ENCODE data around the gene TRDMT1. TPM values are rescaled to one million over a fixed set of nuclear protein-coding genes. Genes with fewer than 3 reads are reported as not detected.

Gene TRDMT1
- total and polyA plus RNA-seq, 4 donors, result 2.5 to 25.9 (median 6.5) TPM

DNA sequence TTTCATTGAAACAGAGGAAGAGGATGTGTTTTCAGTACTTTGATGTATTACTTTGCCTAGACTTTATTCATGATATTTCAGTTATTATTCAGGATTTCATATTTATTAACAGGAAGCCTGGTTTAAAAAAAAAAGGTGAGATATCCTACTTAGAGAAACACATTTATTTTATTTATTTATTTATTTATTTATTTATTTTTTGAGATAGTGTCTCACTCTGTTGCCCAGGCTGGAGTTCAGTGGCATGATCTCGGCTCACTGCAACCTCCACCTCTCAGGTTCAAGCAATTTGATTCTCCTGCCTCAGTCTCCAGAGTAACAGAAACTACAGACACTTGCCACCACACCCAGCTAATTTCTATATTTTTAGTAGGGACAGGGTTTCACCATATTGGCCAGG lies 24.5 kb downstream of the TRDMT1 start:
- DNase-seq, result no peak
- H3K4me3 ChIP-seq, result no peak overlapping the region
- WGBS, 2 donors, result 100% methylated on average over 1 of the region's 1 CpG
- H3K4me1 ChIP-seq (ENCODE audit: control insufficient read depth in 5 of 5, insufficient read depth in 5 of 5, low read length in 5 of 5), result peaks cover 0 to 21% (median 2%) of the 10 kb centered on the region in 5 donors
- H3K27ac ChIP-seq (ENCODE audit: low read depth in 1 of 2, low read length in 1 of 2), result no peak overlapping the region
- no peaks in the 10 kb centered on the region for H3K27me3 ChIP-seq (ENCODE audit: control insufficient read depth in 3 of 3, insufficient read depth in 3 of 3, low read length in 2 of 3)
- ATAC-seq (ENCODE audit: insufficient read depth, low FRiP score), result no peak
- H3K36me3 ChIP-seq (ENCODE audit: control insufficient read depth in 4 of 4, insufficient read depth in 4 of 4, low read length in 4 of 4), result no peaks in the 10 kb centered on the region
- no peak overlapping the region for H3K9ac ChIP-seq (ENCODE audit: insufficient read depth in 1 of 2, low read length in 2 of 2)
- TF ChIP-seq, protein P1, sequence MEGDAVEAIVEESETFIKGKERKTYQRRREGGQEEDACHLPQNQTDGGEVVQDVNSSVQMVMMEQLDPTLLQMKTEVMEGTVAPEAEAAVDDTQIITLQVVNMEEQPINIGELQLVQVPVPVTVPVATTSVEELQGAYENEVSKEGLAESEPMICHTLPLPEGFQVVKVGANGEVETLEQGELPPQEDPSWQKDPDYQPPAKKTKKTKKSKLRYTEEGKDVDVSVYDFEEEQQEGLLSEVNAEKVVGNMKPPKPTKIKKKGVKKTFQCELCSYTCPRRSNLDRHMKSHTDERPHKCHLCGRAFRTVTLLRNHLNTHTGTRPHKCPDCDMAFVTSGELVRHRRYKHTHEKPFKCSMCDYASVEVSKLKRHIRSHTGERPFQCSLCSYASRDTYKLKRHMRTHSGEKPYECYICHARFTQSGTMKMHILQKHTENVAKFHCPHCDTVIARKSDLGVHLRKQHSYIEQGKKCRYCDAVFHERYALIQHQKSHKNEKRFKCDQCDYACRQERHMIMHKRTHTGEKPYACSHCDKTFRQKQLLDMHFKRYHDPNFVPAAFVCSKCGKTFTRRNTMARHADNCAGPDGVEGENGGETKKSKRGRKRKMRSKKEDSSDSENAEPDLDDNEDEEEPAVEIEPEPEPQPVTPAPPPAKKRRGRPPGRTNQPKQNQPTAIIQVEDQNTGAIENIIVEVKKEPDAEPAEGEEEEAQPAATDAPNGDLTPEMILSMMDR (IDR thresholded peaks at IDR 0.05; ENCODE audit: control extremely low read depth, extremely low read depth), result no peak
- no peaks in the 10 kb centered on the region for H3K9me3 ChIP-seq (ENCODE audit: control insufficient read depth in 4 of 4, insufficient read depth in 3 of 4, low read length in 3 of 4)

GRCh38 chr10:17176091-17176490 lies 25.4 kb downstream of the TRDMT1 start:
- Histone ChIP-seq H3K9ac (ENCODE audit: insufficient read depth in 1 of 2, low read length in 2 of 2) (no peak overlapping the region), H3K27ac (ENCODE audit: low read depth in 1 of 2, low read length in 1 of 2) (no peak overlapping the region), H3K4me1 (ENCODE audit: control insufficient read depth in 5 of 5, insufficient read depth in 5 of 5, low read length in 5 of 5) (peaks cover 0 to 27% (median 2%) of the 10 kb centered on the region in 5 donors), H3K4me3 (no peak overlapping the region), H3K27me3 (ENCODE audit: control insufficient read depth in 3 of 3, insufficient read depth in 3 of 3, low read length in 2 of 3) (no peaks in the 10 kb centered on the region), H3K36me3 (ENCODE audit: control insufficient read depth in 4 of 4, insufficient read depth in 4 of 4, low read length in 4 of 4) (no peaks in the 10 kb centered on the region), H3K9me3 (ENCODE audit: control insufficient read depth in 4 of 4, insufficient read depth in 3 of 4, low read length in 3 of 4) (no peaks in the 10 kb centered on the region)
- ATAC-seq (ENCODE audit: insufficient read depth, low FRiP score) (no peak), DNase-seq (peak in 1 of 3 donors; percentile 36)
- TF ChIP-seq, protein P1 (IDR thresholded peaks at IDR 0.05; ENCODE audit: control extremely low read depth, extremely low read depth), result no peak

DNA sequence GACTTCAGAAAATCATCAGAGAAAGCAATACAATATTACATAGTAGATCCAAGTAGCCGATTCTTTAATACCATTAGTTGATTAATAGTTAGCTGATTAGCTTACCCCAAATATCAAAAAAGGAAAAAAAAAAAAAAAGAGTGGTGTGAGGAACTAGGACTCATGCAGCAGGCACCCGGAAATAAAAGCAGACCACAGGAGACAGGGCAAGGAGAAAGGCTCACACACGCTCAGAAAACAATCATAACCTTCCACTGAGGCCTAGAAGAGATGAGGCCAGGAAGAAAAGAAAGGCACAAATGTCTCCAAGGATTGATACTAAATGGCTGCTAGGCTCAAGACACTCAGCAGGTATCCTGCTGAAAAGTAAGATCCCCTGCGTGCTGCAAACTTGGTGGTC lies 25.9 kb downstream of the TRDMT1 start:
- H3K4me3 ChIP-seq, result no peak overlapping the region
- H3K4me1 ChIP-seq (ENCODE audit: control insufficient read depth in 5 of 5, insufficient read depth in 5 of 5, low read length in 5 of 5), result peaks cover 0 to 32% (median 2%) of the 10 kb centered on the region in 5 donors
- H3K9me3 ChIP-seq (ENCODE audit: control insufficient read depth in 4 of 4, insufficient read depth in 3 of 4, low read length in 3 of 4), result no peaks in the 10 kb centered on the region
- H3K36me3 ChIP-seq (ENCODE audit: control insufficient read depth in 4 of 4, insufficient read depth in 4 of 4, low read length in 4 of 4), result no peaks in the 10 kb centered on the region
- TF ChIP-seq, protein P1 (IDR thresholded peaks at IDR 0.05; ENCODE audit: control extremely low read depth, extremely low read depth), result no peak
- H3K27ac ChIP-seq (ENCODE audit: low read depth in 1 of 2, low read length in 1 of 2), result peak overlapping the region in 1 of 2 donors; percentile 15
- 41 to 44% methylated on average over 4 of the region's 4 CpGs for WGBS, 2 donors
- H3K9ac ChIP-seq (ENCODE audit: insufficient read depth in 1 of 2, low read length in 2 of 2), result no peak overlapping the region
- no peaks in the 10 kb centered on the region for H3K27me3 ChIP-seq (ENCODE audit: control insufficient read depth in 3 of 3, insufficient read depth in 3 of 3, low read length in 2 of 3)
- DNase-seq, result no peak
- no peak for ATAC-seq (ENCODE audit: insufficient read depth, low FRiP score)

GRCh38 chr10:17174626-17175025 lies 26.8 kb downstream of the TRDMT1 start:
- TF ChIP-seq, protein P1 (IDR thresholded peaks at IDR 0.05; ENCODE audit: control extremely low read depth, extremely low read depth), result no peak
- DNase-seq (no peak), ATAC-seq (ENCODE audit: insufficient read depth, low FRiP score) (no peak)
- no peak overlapping the region for H3K27ac ChIP-seq (ENCODE audit: low read depth in 1 of 2, low read length in 1 of 2)
- H3K27me3 ChIP-seq (ENCODE audit: control insufficient read depth in 3 of 3, insufficient read depth in 3 of 3, low read length in 2 of 3), result no peaks in the 10 kb centered on the region
- no peak overlapping the region for H3K4me3 ChIP-seq
- no peak overlapping the region for H3K9ac ChIP-seq (ENCODE audit: insufficient read depth in 1 of 2, low read length in 2 of 2)
- peaks cover 0 to 42% (median 2%) of the 10 kb centered on the region in 5 donors for H3K4me1 ChIP-seq (ENCODE audit: control insufficient read depth in 5 of 5, insufficient read depth in 5 of 5, low read length in 5 of 5)
- H3K9me3 ChIP-seq (ENCODE audit: control insufficient read depth in 4 of 4, insufficient read depth in 3 of 4, low read length in 3 of 4), result no peaks in the 10 kb centered on the region
- no peaks in the 10 kb centered on the region for H3K36me3 ChIP-seq (ENCODE audit: control insufficient read depth in 4 of 4, insufficient read depth in 4 of 4, low read length in 4 of 4)

All from lung (tissue), 12 donors.